Stomach (tissue), 9 donors: ENCODE data around the gene MATN4. TPM values are rescaled to one million over a fixed set of nuclear protein-coding genes. Genes with fewer than 3 reads are reported as not detected.

Experiments used
- DNase-seq, 2 donors: peaks; one replicate each; pipeline versions ENCODE4 v3.0.0 to v3.0.0-alpha.2; 2013 to 2019
- H3K27ac ChIP-seq, 5 donors: fragments of 200-600 bp in 4 of 5; sonication (generic) in 4 of 5; one replicate each; pipeline ENCODE4 v1.5.1; 2013 to 2019; ENCODE audit warnings: mild to moderate bottlenecking in 1 of 5, moderate library complexity in 1 of 5
- H3K27me3 ChIP-seq, 3 donors: fragments of 200-600 bp; sonication (generic); one replicate each; pipeline ENCODE4 v1.5.1; 2017 to 2019; ENCODE audit warnings: mixed run types in 1 of 3
- H3K36me3 ChIP-seq, 4 donors: fragments of 200-600 bp; sonication (generic); 1 replicate in 3 of 4; 2 replicates in 1 of 4; pipeline ENCODE4 v1.5.1; 2016 to 2019
- H3K4me1 ChIP-seq, 4 donors: fragments of 200-600 bp; sonication (generic); one replicate each; pipeline ENCODE4 v1.5.1; 2016 to 2019
- H3K4me3 ChIP-seq, 4 donors: fragments of 200-600 bp; sonication (generic) in 3 of 4; one replicate each; pipeline ENCODE4 v1.5.1; 2016 to 2019; ENCODE audit warnings: mild to moderate bottlenecking in 1 of 4
- H3K9me3 ChIP-seq, 4 donors: fragments of 200-600 bp; sonication (generic); one replicate each; pipeline ENCODE4 v1.5.1; 2016 to 2019
- EP300 ChIP-seq: sonication (generic); formaldehyde crosslinking; IDR thresholded peaks from one replicate; pipeline ENCODE4 v1.6.1; 2017; ENCODE audit warnings: antibody characterized with exemption
- POLR2A ChIP-seq, 4 donors: fragments of 450-650 bp; IDR thresholded peaks; one replicate each; pipeline ENCODE4 v1.6.1; 2016; ENCODE audit warnings: antibody characterized with exemption in 4 of 4, control low read depth in 2 of 4, mild to moderate bottlenecking in 1 of 4, moderate library complexity in 1 of 4
- POLR2AphosphoS5 ChIP-seq, 3 donors: sonication (generic); formaldehyde crosslinking; IDR thresholded peaks; one replicate each; pipeline ENCODE4 v1.6.1; 2016; ENCODE audit warnings: antibody characterized with exemption in 3 of 3
- WGBS, 5 donors: extraction: QIAGEN DNeasy Blood & Tissue Kit in 3 of 5; methylation state at CpG; one replicate each; pipeline versions ENCODE4 v1.1.5 to v1.1.7; 2013 to 2018; 5-methylcytosine and 5-hydroxymethylcytosine counted together
- intact Hi-C: fragments of 100-400 bp; cut with DNase I; formaldehyde crosslinking; loops from one replicate; pipeline ENCODE4 v1.15.1; 2023; ENCODE audit warnings: low total_unique reads
- polyA plus RNA-seq, 3 donors: library from polyadenylated mRNA; stranded (reverse); fragments of 200-250 nt; gene quantifications; one replicate each; pipeline ENCODE4 v1.2.3, GENCODE V29; 2013
- total RNA-seq, 5 donors: library from RNA; depleted of rRNA; stranded (reverse); fragments of >200 nt; gene quantifications; one replicate each; pipeline versions ENCODE4 v1.1.0 to v1.2.3, GENCODE V29; 2014 to 2016
- TF ChIP-seq, protein P1 (sequence below), 7 experiments: fragments of 450-650 bp in 4 of 7; fragments of 200-600 bp in 3 of 7; sonication (generic) in 3 of 7; IDR thresholded peaks; one replicate each; pipeline ENCODE4 v1.5.1; 2016 to 2019; ENCODE audit warnings: antibody characterized with exemption in 7 of 7, control low read depth in 2 of 7, mild to moderate bottlenecking in 1 of 7
- donor health status: healthy with polysubstance abuse.
- donor health status: Bipolar disorder and iron deficiency.
- donor health status: healthy.

The MATN4 gene
- total and polyA plus RNA-seq, 8 donors, result 0.25 to 0.37 (median 0.30) TPM; not detected in 5

GRCh38 chr20:45294659-45295058, 13.4 kb downstream of the MATN4 start:
- H3K4me1 ChIP-seq, result peaks cover 4 to 24% (median 16%) of the 10 kb centered on the region in 4 donors
- intact Hi-C loops, result loop anchor here (10.0 kb wide), 1 partner anchor 280 kb away; no protein-coding TSS in a partner anchor
- TF ChIP-seq POLR2A (IDR thresholded peaks at IDR 0.05), result no peak
- TF ChIP-seq, protein P1, sequence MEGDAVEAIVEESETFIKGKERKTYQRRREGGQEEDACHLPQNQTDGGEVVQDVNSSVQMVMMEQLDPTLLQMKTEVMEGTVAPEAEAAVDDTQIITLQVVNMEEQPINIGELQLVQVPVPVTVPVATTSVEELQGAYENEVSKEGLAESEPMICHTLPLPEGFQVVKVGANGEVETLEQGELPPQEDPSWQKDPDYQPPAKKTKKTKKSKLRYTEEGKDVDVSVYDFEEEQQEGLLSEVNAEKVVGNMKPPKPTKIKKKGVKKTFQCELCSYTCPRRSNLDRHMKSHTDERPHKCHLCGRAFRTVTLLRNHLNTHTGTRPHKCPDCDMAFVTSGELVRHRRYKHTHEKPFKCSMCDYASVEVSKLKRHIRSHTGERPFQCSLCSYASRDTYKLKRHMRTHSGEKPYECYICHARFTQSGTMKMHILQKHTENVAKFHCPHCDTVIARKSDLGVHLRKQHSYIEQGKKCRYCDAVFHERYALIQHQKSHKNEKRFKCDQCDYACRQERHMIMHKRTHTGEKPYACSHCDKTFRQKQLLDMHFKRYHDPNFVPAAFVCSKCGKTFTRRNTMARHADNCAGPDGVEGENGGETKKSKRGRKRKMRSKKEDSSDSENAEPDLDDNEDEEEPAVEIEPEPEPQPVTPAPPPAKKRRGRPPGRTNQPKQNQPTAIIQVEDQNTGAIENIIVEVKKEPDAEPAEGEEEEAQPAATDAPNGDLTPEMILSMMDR (IDR thresholded peaks at IDR 0.05), result no peak
- H3K27ac ChIP-seq, result no peak overlapping the region
- peaks cover 0 to 60% (median 10%) of the 10 kb centered on the region in 3 donors for H3K27me3 ChIP-seq
- 93 to 100% (median 94%) methylated on average over 1 of the region's 1 CpG for WGBS, 5 donors
- no peak for DNase-seq
- no peaks in the 10 kb centered on the region for H3K36me3 ChIP-seq
- no peaks in the 10 kb centered on the region for H3K9me3 ChIP-seq
- H3K4me3 ChIP-seq, result no peak overlapping the region

DNA sequence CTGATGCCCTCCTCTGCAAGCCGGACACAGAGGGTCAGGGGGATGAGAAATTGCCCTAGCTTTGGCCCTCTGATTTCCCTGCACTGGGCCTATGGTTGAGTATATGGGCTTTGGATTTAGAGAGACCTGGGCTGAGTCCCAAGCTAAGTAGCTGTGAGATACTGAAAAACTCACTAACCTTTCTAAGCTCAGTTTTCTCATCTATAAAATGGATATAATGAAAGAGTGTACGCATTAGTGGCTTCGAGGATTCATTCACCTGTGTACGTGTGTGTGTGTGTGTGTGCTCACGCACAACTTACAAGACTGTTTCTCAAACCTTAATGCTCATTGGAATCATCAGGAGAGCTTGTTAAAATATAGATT, 14.1 kb downstream of the MATN4 start:
- peaks cover 4 to 24% (median 16%) of the 10 kb centered on the region in 4 donors for H3K4me1 ChIP-seq
- H3K36me3 ChIP-seq, result no peaks in the 10 kb centered on the region
- TF ChIP-seq POLR2AphosphoS5 (IDR thresholded peaks at IDR 0.05) (no peak), EP300 (no peak), POLR2A (IDR thresholded peaks at IDR 0.05) (no peak)
- TF ChIP-seq, protein P1 (IDR thresholded peaks at IDR 0.05), result peak in 1 of 7 experiments; percentile 32
- DNase-seq, result no peak
- peaks cover 0 to 60% (median 10%) of the 10 kb centered on the region in 3 donors for H3K27me3 ChIP-seq
- peak overlapping the region; percentile 51 to 61 (median 60) for H3K4me3 ChIP-seq
- H3K27ac ChIP-seq, result no peak overlapping the region
- WGBS, 5 donors, result 46 to 65% (median 54%) methylated on average over 5 of the region's 5 CpGs
- intact Hi-C loops, result loop anchor here (10.0 kb wide), 1 partner anchor 279 kb away; no protein-coding TSS in a partner anchor
- H3K9me3 ChIP-seq, result no peaks in the 10 kb centered on the region

- Histone ChIP-seq H3K9me3 (no peaks in the 10 kb centered on the region), H3K27ac (peak overlapping the region in 3 of 5 donors; percentile 48 to 64 (median 53)), H3K36me3 (no peaks in the 10 kb centered on the region), H3K27me3 (peaks cover 0 to 59% (median 10%) of the 10 kb centered on the region in 3 donors), H3K4me1 (peaks cover 4 to 24% (median 16%) of the 10 kb centered on the region in 4 donors), H3K4me3 (peak overlapping the region; percentile 51 to 61 (median 60))
- 2 to 5% (median 3%) methylated on average over 57 to 79 of the region's 79 CpGs for WGBS, 5 donors
- intact Hi-C loops, result loop anchor here (10.0 kb wide), 1 partner anchor 279 kb away; no protein-coding TSS in a partner anchor
- peak; percentile 86 to 91 for DNase-seq
- no peak for TF ChIP-seq POLR2A (IDR thresholded peaks at IDR 0.05)
- no peak for TF ChIP-seq EP300
- TF ChIP-seq POLR2AphosphoS5 (IDR thresholded peaks at IDR 0.05), result peak in 1 of 3 donors; percentile 8
- TF ChIP-seq, protein P1 (IDR thresholded peaks at IDR 0.05), result peak in 5 of 7 experiments; percentile 67 to 98 (median 92)
These were observed 14.8 kb downstream of the MATN4 start for GRCh38 chr20:45293041-45294002.

GRCh38 chr20:45292343-45292742, 15.8 kb downstream of the MATN4 start:
- peaks cover 4 to 24% (median 16%) of the 10 kb centered on the region in 4 donors for H3K4me1 ChIP-seq
- 56 to 88% (median 68%) methylated on average over 2 of the region's 2 CpGs for WGBS, 5 donors
- intact Hi-C loops, result loop anchor here (10.0 kb wide), 1 partner anchor 278 kb away; no protein-coding TSS in a partner anchor
- H3K4me3 ChIP-seq, result no peak overlapping the region
- no peak overlapping the region for H3K27ac ChIP-seq
- H3K36me3 ChIP-seq, result no peaks in the 10 kb centered on the region
- peaks cover 0 to 49% (median 10%) of the 10 kb centered on the region in 3 donors for H3K27me3 ChIP-seq
- TF ChIP-seq POLR2A (IDR thresholded peaks at IDR 0.05) (no peak), EP300 (no peak), POLR2AphosphoS5 (IDR thresholded peaks at IDR 0.05) (no peak)
- TF ChIP-seq, protein P1 (IDR thresholded peaks at IDR 0.05), result no peak
- DNase-seq, result no peak
- no peaks in the 10 kb centered on the region for H3K9me3 ChIP-seq
